Measurements from ENCODE around the gene FZR1. TPM values are rescaled to one million over a fixed set of nuclear protein-coding genes. Genes with fewer than 3 reads are reported as not detected.

FZR1 gene
- total and polyA plus RNA-seq, 9 donors = 3.9 to 54.9 (median 44.6) TPM

DNA sequence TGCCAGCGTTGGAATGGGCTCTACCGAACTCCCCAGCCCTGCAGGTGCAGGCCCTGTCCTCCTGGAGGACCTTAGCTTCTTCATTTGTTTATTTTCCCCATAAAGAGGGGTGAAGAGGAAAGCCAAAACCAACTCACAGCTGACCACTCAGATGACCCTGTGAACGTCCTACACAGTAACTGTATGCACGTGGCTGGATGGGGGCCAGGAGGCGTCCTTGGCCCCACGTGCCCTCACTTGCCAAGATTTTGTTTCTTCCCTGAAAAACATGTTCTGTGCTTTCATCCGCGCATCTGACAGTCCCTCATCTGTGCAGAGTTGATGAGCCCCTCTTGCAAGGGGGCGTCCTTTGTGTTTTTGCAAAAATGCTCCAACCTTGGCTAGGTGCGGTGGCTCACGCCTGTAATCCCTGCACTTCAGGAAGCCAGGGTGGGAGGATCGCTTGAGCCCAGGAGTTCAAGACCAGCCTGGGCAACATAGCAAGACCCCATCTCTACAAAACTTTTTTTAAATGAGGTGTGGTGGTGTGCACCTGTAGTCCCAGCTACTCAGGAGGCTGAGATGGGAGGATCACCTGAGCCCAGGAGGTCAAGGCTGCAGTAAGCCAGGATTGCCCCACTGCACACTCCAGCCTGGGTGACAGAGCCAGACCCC, 27.6 kb downstream of the FZR1 start:
- intact Hi-C loops (cut with DNase I) = no loop called here
- no peaks in the 10 kb centered on the region for H3K9me3 ChIP-seq
- H3K36me3 ChIP-seq = no peaks in the 10 kb centered on the region
- H3K27me3 ChIP-seq = no peaks in the 10 kb centered on the region
- no peak for TF ChIP-seq EP300 (IDR thresholded peaks at IDR 0.05)
- no peak for TF ChIP-seq POLR2A (IDR thresholded peaks at IDR 0.05)
- peak; percentile 62 to 87 (median 72) for DNase-seq
- H3K4me3 ChIP-seq = no peak overlapping the region
- H3K4me1 ChIP-seq (ENCODE audit: insufficient read depth) = peaks cover 9% of the 10 kb centered on the region
- H3K27ac ChIP-seq = no peak overlapping the region
- WGBS, 3 donors = 45 to 51% (median 46%) methylated on average over 12 of the region's 12 CpGs

DNA sequence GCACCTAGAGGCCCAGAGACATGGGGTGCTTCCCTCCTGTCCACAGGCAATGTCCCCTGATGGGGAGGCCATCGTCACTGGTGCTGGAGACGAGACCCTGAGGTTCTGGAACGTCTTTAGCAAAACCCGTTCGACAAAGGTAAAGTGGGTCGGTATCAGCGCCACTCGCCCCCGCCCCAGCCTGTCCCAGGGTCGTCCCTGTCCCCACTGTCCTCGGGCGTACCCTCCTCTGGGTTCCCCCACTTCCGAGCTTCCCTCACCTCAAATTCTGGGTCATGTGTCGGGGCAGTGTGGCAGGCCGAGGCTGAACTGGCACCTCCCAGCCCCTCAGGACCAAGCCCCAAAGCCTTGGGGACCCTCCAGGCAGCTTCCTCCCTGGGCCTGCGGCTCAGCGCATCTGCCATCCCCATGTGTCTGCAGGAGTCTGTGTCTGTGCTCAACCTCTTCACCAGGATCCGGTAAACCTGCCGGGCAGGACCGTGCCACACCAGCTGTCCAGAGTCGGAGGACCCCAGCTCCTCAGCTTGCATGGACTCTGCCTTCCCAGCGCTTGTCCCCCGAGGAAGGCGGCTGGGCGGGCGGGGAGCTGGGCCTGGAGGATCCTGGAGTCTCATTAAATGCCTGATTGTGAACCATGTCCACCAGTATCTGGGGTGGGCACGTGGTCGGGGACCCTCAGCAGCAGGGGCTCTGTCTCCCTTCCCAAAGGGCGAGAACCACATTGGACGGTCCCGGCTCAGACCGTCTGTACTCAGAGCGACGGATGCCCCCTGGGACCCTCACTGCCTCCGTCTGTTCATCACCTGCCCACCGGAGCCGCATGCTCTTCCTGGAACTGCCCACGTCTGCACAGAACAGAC, 28.5 kb downstream of the FZR1 start:
- intact Hi-C loops (cut with DNase I) = no loop called here
- TF ChIP-seq POLR2A (IDR thresholded peaks at IDR 0.05) (no peak), EP300 (IDR thresholded peaks at IDR 0.05) (no peak)
- TF ChIP-seq, protein P1, sequence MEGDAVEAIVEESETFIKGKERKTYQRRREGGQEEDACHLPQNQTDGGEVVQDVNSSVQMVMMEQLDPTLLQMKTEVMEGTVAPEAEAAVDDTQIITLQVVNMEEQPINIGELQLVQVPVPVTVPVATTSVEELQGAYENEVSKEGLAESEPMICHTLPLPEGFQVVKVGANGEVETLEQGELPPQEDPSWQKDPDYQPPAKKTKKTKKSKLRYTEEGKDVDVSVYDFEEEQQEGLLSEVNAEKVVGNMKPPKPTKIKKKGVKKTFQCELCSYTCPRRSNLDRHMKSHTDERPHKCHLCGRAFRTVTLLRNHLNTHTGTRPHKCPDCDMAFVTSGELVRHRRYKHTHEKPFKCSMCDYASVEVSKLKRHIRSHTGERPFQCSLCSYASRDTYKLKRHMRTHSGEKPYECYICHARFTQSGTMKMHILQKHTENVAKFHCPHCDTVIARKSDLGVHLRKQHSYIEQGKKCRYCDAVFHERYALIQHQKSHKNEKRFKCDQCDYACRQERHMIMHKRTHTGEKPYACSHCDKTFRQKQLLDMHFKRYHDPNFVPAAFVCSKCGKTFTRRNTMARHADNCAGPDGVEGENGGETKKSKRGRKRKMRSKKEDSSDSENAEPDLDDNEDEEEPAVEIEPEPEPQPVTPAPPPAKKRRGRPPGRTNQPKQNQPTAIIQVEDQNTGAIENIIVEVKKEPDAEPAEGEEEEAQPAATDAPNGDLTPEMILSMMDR (IDR thresholded peaks at IDR 0.05) = no peak
- WGBS, 3 donors = 89 to 91% (median 90%) methylated on average over 35 to 38 of the region's 38 CpGs
- Histone ChIP-seq H3K9me3 (no peaks in the 10 kb centered on the region), H3K36me3 (no peaks in the 10 kb centered on the region), H3K4me1 (ENCODE audit: insufficient read depth) (peaks cover 9% of the 10 kb centered on the region), H3K4me3 (no peak overlapping the region), H3K27me3 (no peaks in the 10 kb centered on the region), H3K27ac (no peak overlapping the region)
- DNase-seq = peak in 2 of 5 donors; percentile 24 to 33

DNA sequence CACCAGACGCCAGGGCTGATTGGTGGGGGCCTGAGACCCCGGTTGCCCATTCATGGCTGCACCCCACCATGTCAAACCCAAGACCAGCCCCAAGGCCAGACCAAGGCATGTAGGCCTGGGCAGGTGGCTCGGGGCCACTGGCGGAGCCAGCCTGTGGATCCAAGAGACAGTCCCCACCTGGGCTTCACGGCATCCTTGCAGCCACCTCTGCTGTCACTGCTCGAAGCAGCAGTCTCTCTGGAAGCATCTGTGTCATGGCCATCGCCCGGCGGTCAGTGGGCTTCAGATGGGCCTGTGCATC, 29.1 kb downstream of the FZR1 start:
- H3K27me3 ChIP-seq = no peaks in the 10 kb centered on the region
- no peaks in the 10 kb centered on the region for H3K36me3 ChIP-seq
- intact Hi-C loops (cut with DNase I) = no loop called here
- WGBS, 3 donors = 92 to 100% (median 95%) methylated on average over 7 to 9 of the region's 9 CpGs
- H3K27ac ChIP-seq = no peak overlapping the region
- no peaks in the 10 kb centered on the region for H3K9me3 ChIP-seq
- TF ChIP-seq POLR2A (IDR thresholded peaks at IDR 0.05) (no peak), EP300 (IDR thresholded peaks at IDR 0.05) (no peak)
- TF ChIP-seq, protein P1 (IDR thresholded peaks at IDR 0.05) = no peak
- peak in 1 of 5 donors; percentile 26 for DNase-seq
- H3K4me3 ChIP-seq = no peak overlapping the region
- H3K4me1 ChIP-seq (ENCODE audit: insufficient read depth) = peaks cover 9% of the 10 kb centered on the region

DNA sequence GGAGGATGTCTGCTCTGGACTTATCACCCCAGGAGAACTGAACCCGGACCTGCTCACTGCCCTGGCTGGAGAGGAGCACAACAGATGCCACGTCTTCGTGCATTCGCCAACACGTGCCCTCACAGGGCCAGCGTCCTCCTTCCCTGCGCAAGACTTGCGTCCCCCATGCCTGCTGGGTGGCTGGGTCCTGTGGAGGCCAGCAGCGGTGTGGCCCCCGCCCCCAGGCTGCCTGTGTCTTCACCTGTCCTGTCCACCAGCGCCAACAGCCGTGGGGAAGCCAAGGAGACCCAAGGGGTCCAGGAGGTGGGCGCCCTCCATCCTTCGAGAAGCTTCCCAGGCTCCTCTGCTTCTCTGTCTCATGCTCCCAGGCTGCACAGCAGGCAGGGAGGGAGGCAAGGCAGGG, 29.5 kb downstream of the FZR1 start:
- TF ChIP-seq, protein P1 (IDR thresholded peaks at IDR 0.05) = no peak
- no peak for TF ChIP-seq EP300 (IDR thresholded peaks at IDR 0.05)
- Histone ChIP-seq H3K9me3 (no peaks in the 10 kb centered on the region), H3K27ac (peak overlapping the region in 1 of 2 donors; percentile 78), H3K36me3 (no peaks in the 10 kb centered on the region), H3K4me3 (no peak overlapping the region), H3K27me3 (no peaks in the 10 kb centered on the region), H3K4me1 (ENCODE audit: insufficient read depth) (peaks cover 9% of the 10 kb centered on the region)
- intact Hi-C loops (cut with DNase I) = no loop called here
- 89 to 92% (median 91%) methylated on average over 14 of the region's 14 CpGs for WGBS, 3 donors
- peak in 3 of 5 donors; percentile 14 to 36 (median 35) for DNase-seq

DNA sequence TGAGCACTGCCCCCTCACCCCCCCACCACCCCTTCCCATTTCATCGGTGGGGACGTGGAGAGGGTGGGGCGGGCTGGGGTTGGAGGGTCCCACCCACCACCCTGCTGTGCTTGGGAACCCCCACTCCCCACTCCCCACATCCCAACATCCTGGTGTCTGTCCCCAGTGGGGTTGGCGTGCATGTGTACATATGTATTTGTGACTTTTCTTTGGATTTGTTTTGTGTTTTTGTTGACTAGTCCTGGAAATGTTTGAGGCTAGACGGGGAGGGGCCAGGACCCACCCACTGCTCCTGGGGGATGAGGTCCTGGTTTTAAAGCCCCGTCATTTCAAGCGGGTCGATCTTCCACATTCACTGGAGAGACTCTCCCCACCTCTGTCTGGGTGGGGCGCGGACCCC, 29.9 kb downstream of the FZR1 start:
- no peak for TF ChIP-seq POLR2A (IDR thresholded peaks at IDR 0.05)
- no peak for TF ChIP-seq EP300 (IDR thresholded peaks at IDR 0.05)
- TF ChIP-seq, protein P1 (IDR thresholded peaks at IDR 0.05) = no peak
- Histone ChIP-seq H3K4me1 (ENCODE audit: insufficient read depth) (peaks cover 9% of the 10 kb centered on the region), H3K27ac (peak overlapping the region in 1 of 2 donors; percentile 78), H3K36me3 (no peaks in the 10 kb centered on the region), H3K4me3 (no peak overlapping the region), H3K9me3 (no peaks in the 10 kb centered on the region), H3K27me3 (no peaks in the 10 kb centered on the region)
- 64 to 71% (median 68%) methylated on average over 10 of the region's 10 CpGs for WGBS, 3 donors
- intact Hi-C loops (cut with DNase I) = no loop called here
- peak in 1 of 5 donors; percentile 27 for DNase-seq

Measured in ovary (tissue), 9 donors.